ENCODE data around the gene HMGN3. TPM values are rescaled to one million over a fixed set of nuclear protein-coding genes. Genes with fewer than 3 reads are reported as not detected.

The HMGN3 gene
- total and polyA plus RNA-seq, 2 of the 13 experiments (the other 11 are each of a cell fraction or from before 2014, with no cell fraction given), result 67.9 to 145 TPM

- TF ChIP-seq POGK (CRISPR knock-in tag; conservative IDR thresholded peaks at IDR 0.05), result no peak
- TF ChIP-seq ZNF3 (CRISPR knock-in tag; IDR thresholded peaks at IDR 0.05), result peak; percentile 93
- TF ChIP-seq SNAPC2 (CRISPR knock-in tag; IDR thresholded peaks at IDR 0.05), result no peak
- no peak for TF ChIP-seq ZNF136 (CRISPR knock-in tag; IDR thresholded peaks at IDR 0.05; ENCODE audit: low read depth)
- TF ChIP-seq CENPBD1 (CRISPR knock-in tag; IDR thresholded peaks at IDR 0.05; ENCODE audit: borderline replicate concordance, low read depth), result no peak
- no peak for TF ChIP-seq MEF2D (CRISPR knock-in tag; IDR thresholded peaks at IDR 0.05)
- no peak; the same call in 1 of the 2 replicates for TF ChIP-seq TFDP1 (CRISPR knock-in tag; IDR thresholded peaks at IDR 0.05; ENCODE audit: borderline replicate concordance)
- TF ChIP-seq ZNF644 (CRISPR knock-in tag; IDR thresholded peaks at IDR 0.05; ENCODE audit: low read depth), result peak; percentile 79
- TF ChIP-seq DNMT1 (CRISPR knock-in tag; IDR thresholded peaks at IDR 0.05), result no peak
- TF ChIP-seq SMARCE1 (IDR thresholded peaks at IDR 0.05; ENCODE audit: borderline replicate concordance), result no peak
- no peak for TF ChIP-seq PAWR (CRISPR knock-in tag; IDR thresholded peaks at IDR 0.05; ENCODE audit: borderline replicate concordance)
- TF ChIP-seq ZNF678 (CRISPR knock-in tag; IDR thresholded peaks at IDR 0.05), result no peak
- TF ChIP-seq TERF1 (CRISPR knock-in tag; IDR thresholded peaks at IDR 0.05), result no peak
- no peak for TF ChIP-seq MED13 (CRISPR knock-in tag; IDR thresholded peaks at IDR 0.05)
- TF ChIP-seq ZNF549 (CRISPR knock-in tag; IDR thresholded peaks at IDR 0.05), result no peak
- peak; percentile 53; the same call in 1 of the 2 replicates for TF ChIP-seq RXRB (CRISPR knock-in tag; IDR thresholded peaks at IDR 0.05; ENCODE audit: borderline replicate concordance)
- TF ChIP-seq ZNF180 (CRISPR knock-in tag; IDR thresholded peaks at IDR 0.05; ENCODE audit: borderline replicate concordance, low read depth), result no peak
- no peak for TF ChIP-seq SMYD3 (CRISPR knock-in tag; IDR thresholded peaks at IDR 0.05)
- peak; percentile 77 for TF ChIP-seq HNF1A (IDR thresholded peaks at IDR 0.05; ENCODE audit: low read depth)
- peak; percentile 80; the same call in 1 of the 2 replicates for TF ChIP-seq HNF1A (CRISPR knock-in tag; IDR thresholded peaks at IDR 0.05; ENCODE audit: borderline replicate concordance)
- no peak for TF ChIP-seq ZSCAN31 (CRISPR knock-in tag; IDR thresholded peaks at IDR 0.05; ENCODE audit: low read depth)
- no peak for TF ChIP-seq ZNF7 (CRISPR knock-in tag; IDR thresholded peaks at IDR 0.05)
- no peak for TF ChIP-seq ZNF251 (CRISPR knock-in tag; IDR thresholded peaks at IDR 0.05)
Measured at GRCh38 chr6:79157961-79158644, 76.4 kb downstream of the HMGN3 start (continued).

Data from HepG2 (cell line).